K562 (cell line): ENCODE results near the gene ERP44. TPM values are rescaled to one million over a fixed set of nuclear protein-coding genes. Genes with fewer than 3 reads are reported as not detected.

Experiments
- ARHGAP35 ChIP-seq: fragments of 450-650 bp; IDR thresholded peaks from 2 replicates; pipeline ENCODE4 v1.6.1; 2018; ENCODE audit not compliant: partially characterized antibody
- ATF1 ChIP-seq, 2 experiments: fragments of 450-650 bp in 1 of 2; IDR thresholded peaks; 2 replicates each; pipeline ENCODE4 v1.6.1; 2016; ENCODE audit warnings: missing compliant biosample characterization in 1 of 2, missing genetic modification characterization in 1 of 2
- CCNT2 ChIP-seq: IDR thresholded peaks from 2 replicates; pipeline ENCODE4 v1.6.1; 2011; ENCODE audit warnings: borderline replicate concordance, low read depth, mild to moderate bottlenecking, moderate library complexity, mixed read lengths, low read length; ENCODE audit not compliant: insufficient read length; ENCODE audit errors: extremely low read depth
- CREB3 ChIP-seq: fragments of 450-650 bp; conservative IDR thresholded peaks from 2 replicates; pipeline ENCODE4 v1.6.1; 2016; ENCODE audit warnings: missing genetic modification characterization, low read depth, mild to moderate bottlenecking, missing compliant biosample characterization, moderate library complexity
- CREB3L1 ChIP-seq: fragments of 450-650 bp; IDR thresholded peaks from 2 replicates; pipeline ENCODE4 v1.6.1; 2014; ENCODE audit warnings: low read depth, mild to moderate bottlenecking, moderate library complexity, borderline replicate concordance
- CXXC5 ChIP-seq: fragments of 250-450 bp; sonication (Bioruptor Pico); IDR thresholded peaks from 2 replicates; pipeline ENCODE4 v1.8.0; 2022; ENCODE audit warnings: inconsistent platforms, mild to moderate bottlenecking, moderate library complexity
- E2F4 ChIP-seq: sonication (generic); formaldehyde crosslinking; IDR thresholded peaks from 2 replicates; pipeline ENCODE4 v1.8.0; 2022; ENCODE audit warnings: mild to moderate bottlenecking, low read depth, missing genetic modification reagents
- ELK3 ChIP-seq: fragments of 450-650 bp; formaldehyde crosslinking; IDR thresholded peaks from 2 replicates; pipeline ENCODE4 v1.4.0; 2020; ENCODE audit warnings: mild to moderate bottlenecking
- KDM4B ChIP-seq, 2 experiments: fragments of 450-650 bp in 1 of 2; sonication (generic) in 1 of 2; IDR thresholded peaks; 2 replicates each; pipeline ENCODE4 v1.6.1; 2016 to 2017; ENCODE audit warnings: borderline replicate concordance in 2 of 2, antibody characterized with exemption in 1 of 2, low read depth in 1 of 2, mild to moderate bottlenecking in 1 of 2
- LEF1 ChIP-seq: fragments of 450-650 bp; IDR thresholded peaks from 2 replicates; pipeline ENCODE4 v1.6.1; 2016; ENCODE audit warnings: mild to moderate bottlenecking
- MECOM ChIP-seq: fragments of 250-450 bp; sonication (Bioruptor Pico); IDR thresholded peaks from 2 replicates; pipeline ENCODE4 v1.8.0; 2022; ENCODE audit warnings: inconsistent platforms
- NKRF ChIP-seq: fragments of 450-650 bp; IDR thresholded peaks from 2 replicates; pipeline ENCODE4 v1.6.1; 2016; ENCODE audit warnings: borderline replicate concordance
- NR2C1 ChIP-seq, 2 experiments: fragments of 450-650 bp; IDR thresholded peaks; 2 replicates each; pipeline ENCODE4 v1.6.1; 2017; ENCODE audit warnings: mild to moderate bottlenecking in 2 of 2, antibody characterized with exemption in 1 of 2, inconsistent platforms in 1 of 2, missing compliant biosample characterization in 1 of 2, missing genetic modification characterization in 1 of 2
- TAF7 ChIP-seq: fragments of 450-650 bp; IDR thresholded peaks from 2 replicates; pipeline ENCODE4 v1.6.1; 2016; ENCODE audit warnings: missing genetic modification characterization, missing compliant biosample characterization
- ZMIZ1 ChIP-seq, 2 experiments: fragments of 150-350 bp in 1 of 2; IDR thresholded peaks; 2 replicates each; pipeline ENCODE4 v1.6.1; 2012 to 2016; ENCODE audit warnings: low read depth in 2 of 2, low read length in 2 of 2, mild to moderate bottlenecking in 1 of 2, moderate library complexity in 1 of 2
- polyA plus RNA-seq, 8 experiments: library from polyadenylated mRNA; depleted of rRNA in 4 of 8; stranded (reverse) in 5 of 8; unstranded in 3 of 8; fragments of >200 nt; fragmentation: Nextera tagmentation in 2 of 8; fragmentation: Illumina TruSeq in 1 of 8; extraction: Ambion mirVana in 2 of 8; extraction: Trizol in 1 of 8; gene quantifications; 2 replicates each; pipeline versions ENCODE4 v1.2.1 to v1.2.3, GENCODE V29; 2011 to 2014; ENCODE audit warnings: inconsistent platforms in 1 of 8, missing spikeins in 1 of 8
- total RNA-seq, 7 experiments: library from RNA; depleted of rRNA in 6 of 7; stranded (reverse); fragments of >200 nt in 6 of 7; fragmentation: Illumina TruSeq in 2 of 7; extraction: Trizol in 2 of 7; gene quantifications; 2 replicates each; pipeline versions ENCODE4 v1.2.1 to v1.2.3, GENCODE V29; 2011 to 2021; ENCODE audit warnings: low replicate concordance in 1 of 7

The ERP44 gene
- total and polyA plus RNA-seq, 9 of the 15 experiments (the other 6 are each of a cell fraction or from before 2014, with no cell fraction given), result 9.2 to 23.4 (median 13.6) TPM

GRCh38 chr9:100033877-100034551 lies 64.8 kb downstream of the ERP44 start (continued):
- TF ChIP-seq CREB3L1, result no peak
- TF ChIP-seq ATF1 (CRISPR knock-in tag; IDR thresholded peaks at IDR 0.05), result no peak
- peak; percentile 25; the same call in 1 of the 2 replicates for TF ChIP-seq ATF1 (tag; IDR thresholded peaks at IDR 0.05)
- TF ChIP-seq CREB3, result peak; percentile 98
- TF ChIP-seq CXXC5 (CRISPR knock-in tag), result peak; percentile 87
- TF ChIP-seq NR2C1 (IDR thresholded peaks at IDR 0.05), result no peak
- peak; percentile 90 for TF ChIP-seq NR2C1 (tag; IDR thresholded peaks at IDR 0.05)
- TF ChIP-seq ZMIZ1 (IDR thresholded peaks at IDR 0.05; ENCODE audit: low read depth in 2 of 2, low read length in 2 of 2), result no peak
- no peak for TF ChIP-seq CCNT2
- no peak for TF ChIP-seq ARHGAP35
- peak; percentile 85 for TF ChIP-seq MECOM (CRISPR knock-in tag)
- no peak for TF ChIP-seq LEF1
- TF ChIP-seq KDM4B (IDR thresholded peaks at IDR 0.05; ENCODE audit: borderline replicate concordance in 2 of 2, low read depth in 1 of 2), result no peak
- peak; percentile 80 for TF ChIP-seq TAF7 (tag)
- no peak for TF ChIP-seq ELK3 (CRISPR knock-in tag)
- TF ChIP-seq NKRF, result no peak
- TF ChIP-seq E2F4, result no peak
